HG03159 (cell line): ENCODE results near the gene CSMD2.

Source experiments
- ATAC-seq: cut with Tn5 transposase; IDR thresholded peaks from one replicate; pipeline ENCODE4 v1.9.1; 2021; ENCODE audit warnings: mild to moderate bottlenecking, moderate library complexity; ENCODE audit not compliant: unreplicated experiment

Gene CSMD2

GRCh38 chr1:33725037-33725436 lies 440.0 kb downstream of the CSMD2 start:
- no peak for ATAC-seq

GRCh38 chr1:33724348-33724747 lies 440.7 kb downstream of the CSMD2 start:
- ATAC-seq = no peak

DNA sequence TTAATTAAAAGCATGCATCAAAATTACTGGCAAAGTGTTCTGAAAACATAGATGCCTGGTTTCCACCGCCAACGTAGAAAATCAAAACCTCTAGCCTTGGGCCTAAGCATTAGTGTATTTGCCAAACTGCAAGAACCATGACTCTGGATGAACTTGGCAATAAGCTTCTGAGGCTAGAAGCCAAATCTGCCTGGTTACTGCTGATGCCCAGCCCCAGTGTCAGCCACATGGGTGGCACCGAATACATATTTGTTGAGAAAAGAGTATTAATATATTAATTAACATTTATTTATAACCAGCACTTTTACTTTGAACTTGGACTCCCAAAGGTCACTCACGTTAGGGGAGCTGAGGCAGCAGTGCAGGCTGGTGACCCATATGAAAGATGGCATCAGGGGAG lies 441.8 kb downstream of the CSMD2 start:
- no peak for ATAC-seq

- no peak for ATAC-seq
Measured at GRCh38 chr1:33721301-33721815, 443.7 kb downstream of the CSMD2 start.

DNA sequence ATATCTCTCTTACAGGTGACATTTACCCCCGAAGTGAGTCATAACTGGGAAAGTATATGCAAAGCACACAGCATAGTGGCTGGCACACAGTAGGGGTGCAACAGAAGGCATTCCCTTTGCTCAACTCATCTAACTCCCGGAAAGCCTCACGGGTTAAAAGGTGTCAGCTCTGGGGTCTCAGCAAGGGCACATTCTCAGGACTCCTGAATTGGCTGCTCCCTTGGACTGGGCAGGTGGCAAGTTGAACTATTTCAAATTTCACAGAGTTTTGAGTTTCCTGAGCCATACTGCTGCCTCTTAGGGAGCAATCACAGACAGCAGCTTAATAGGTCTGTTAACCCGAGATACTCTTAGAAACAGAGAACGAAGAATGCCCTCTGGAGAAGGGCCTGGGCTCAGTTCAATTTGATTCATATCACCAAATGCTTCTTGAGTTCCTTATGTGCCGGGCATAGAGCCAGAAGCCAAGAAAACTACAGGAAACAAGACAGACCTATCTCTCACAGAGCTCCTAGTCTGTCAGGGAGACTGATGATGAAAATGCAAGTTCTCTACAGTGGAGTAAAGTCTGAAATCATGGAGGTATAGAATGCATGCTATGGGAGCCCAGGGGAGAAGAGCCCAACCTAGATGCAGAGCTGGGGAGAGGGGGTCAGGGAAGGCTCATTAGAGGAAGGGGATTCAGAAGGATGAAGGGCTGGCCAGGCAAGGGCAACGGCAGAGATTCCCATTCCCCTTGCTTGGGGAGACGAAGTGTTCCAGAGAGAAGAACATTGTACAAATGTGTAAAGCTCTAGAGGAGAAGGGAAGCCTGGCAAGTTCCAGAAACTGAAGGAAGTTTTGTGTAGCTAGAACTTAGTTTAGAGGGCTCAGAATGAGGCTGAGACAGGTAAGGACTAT lies 445.0 kb downstream of the CSMD2 start:
- ATAC-seq = no peak

GRCh38 chr1:33719326-33719725 lies 445.7 kb downstream of the CSMD2 start:
- no peak for ATAC-seq

- ATAC-seq = no peak
Measured at GRCh38 chr1:33718186-33718585, 446.8 kb downstream of the CSMD2 start.

GRCh38 chr1:33716976-33717688 lies 447.9 kb downstream of the CSMD2 start:
- no peak for ATAC-seq

DNA sequence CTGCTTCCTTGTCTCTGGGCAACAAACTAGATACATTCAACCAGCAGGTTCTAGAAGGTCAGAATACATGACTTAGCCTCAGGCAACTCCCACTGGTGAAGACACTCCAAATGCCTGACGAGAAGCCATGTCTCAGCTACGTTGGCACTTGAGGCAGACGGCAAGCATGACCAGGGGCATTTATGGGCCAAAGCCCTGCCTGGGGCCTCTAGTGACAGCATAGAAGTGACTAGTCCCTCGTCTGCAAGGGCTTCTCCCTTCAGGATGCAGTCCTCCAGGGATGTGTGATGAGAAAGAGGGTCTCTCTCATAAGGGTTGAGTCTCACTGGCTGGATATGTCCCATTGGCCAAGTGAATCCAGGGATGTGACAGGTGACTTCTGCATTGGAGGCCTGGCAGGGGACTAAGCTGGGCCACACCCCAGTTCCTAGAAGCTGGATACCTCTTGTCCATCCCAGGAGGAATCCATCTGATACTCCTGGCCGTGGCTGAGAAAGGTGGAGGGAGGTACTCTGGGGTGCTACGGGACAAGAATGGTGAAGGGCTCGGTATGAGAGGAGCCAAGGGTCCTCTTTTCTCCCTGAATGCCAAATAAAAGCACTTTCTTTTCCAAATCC lies 449.7 kb downstream of the CSMD2 start:
- no peak for ATAC-seq

- ATAC-seq = no peak
Measured at GRCh38 chr1:33714421-33714820, 450.6 kb downstream of the CSMD2 start.

DNA sequence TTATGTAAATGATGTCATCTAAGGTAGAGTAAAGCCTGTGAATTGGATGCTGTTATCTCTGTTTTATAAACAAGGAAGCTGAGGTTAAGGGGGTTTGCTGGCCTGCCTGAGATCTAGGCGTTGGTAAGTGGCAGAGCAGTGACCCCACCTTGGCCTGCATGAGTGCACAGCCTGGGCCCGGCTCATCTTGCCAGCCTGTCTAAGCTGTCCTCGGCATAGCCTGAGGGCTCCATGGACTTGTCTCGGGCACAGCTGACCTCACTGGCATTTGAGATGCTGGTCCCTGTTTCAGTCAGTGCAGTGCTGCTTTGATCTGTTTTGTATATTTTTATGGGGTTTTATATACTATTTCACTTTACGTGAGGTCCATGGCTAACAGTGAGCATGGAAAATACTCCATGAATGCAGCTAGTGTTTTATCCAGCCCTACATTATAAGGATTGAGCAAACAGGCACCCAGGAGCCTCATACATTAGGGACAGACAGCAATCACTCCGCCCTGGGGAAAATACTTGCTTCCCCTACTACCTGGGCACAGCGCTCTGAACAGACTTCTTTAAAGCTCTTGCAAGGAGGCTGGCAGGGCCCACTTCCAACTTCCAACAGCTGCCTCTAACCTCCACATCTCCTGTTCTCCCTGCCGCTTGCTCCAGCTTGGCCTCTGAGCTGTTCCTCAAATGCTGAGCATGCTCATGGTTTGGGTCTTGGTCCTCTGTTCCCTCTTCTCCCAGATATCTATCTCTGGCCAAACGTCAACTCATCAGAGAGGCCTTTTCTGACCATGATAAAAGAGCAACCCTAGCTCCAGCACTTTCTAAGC lies 451.8 kb downstream of the CSMD2 start:
- no peak for ATAC-seq

GRCh38 chr1:33712186-33712585 lies 452.8 kb downstream of the CSMD2 start:
- no peak for ATAC-seq

DNA sequence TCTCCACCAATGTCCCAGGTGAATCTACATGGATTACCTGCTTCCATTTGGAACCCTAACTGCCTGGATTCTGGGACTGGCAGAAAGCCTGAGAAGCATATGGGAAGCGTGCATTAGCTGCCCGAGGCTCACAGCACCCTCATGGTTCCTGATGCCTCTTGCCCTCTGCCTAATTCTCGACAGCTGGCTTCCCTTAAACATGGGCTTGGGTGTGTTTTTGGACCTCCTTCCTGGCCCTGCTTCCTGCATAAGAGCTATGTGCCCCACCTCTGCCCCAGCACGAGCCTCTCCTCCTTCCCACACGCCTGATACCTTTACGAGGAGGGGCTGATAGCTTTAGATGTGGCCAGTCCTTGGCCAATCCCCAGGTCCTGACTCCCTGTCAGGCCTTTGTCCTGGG lies 453.5 kb downstream of the CSMD2 start:
- no peak for ATAC-seq

- no peak for ATAC-seq
Measured at GRCh38 chr1:33710967-33711366, 454.1 kb downstream of the CSMD2 start.

DNA sequence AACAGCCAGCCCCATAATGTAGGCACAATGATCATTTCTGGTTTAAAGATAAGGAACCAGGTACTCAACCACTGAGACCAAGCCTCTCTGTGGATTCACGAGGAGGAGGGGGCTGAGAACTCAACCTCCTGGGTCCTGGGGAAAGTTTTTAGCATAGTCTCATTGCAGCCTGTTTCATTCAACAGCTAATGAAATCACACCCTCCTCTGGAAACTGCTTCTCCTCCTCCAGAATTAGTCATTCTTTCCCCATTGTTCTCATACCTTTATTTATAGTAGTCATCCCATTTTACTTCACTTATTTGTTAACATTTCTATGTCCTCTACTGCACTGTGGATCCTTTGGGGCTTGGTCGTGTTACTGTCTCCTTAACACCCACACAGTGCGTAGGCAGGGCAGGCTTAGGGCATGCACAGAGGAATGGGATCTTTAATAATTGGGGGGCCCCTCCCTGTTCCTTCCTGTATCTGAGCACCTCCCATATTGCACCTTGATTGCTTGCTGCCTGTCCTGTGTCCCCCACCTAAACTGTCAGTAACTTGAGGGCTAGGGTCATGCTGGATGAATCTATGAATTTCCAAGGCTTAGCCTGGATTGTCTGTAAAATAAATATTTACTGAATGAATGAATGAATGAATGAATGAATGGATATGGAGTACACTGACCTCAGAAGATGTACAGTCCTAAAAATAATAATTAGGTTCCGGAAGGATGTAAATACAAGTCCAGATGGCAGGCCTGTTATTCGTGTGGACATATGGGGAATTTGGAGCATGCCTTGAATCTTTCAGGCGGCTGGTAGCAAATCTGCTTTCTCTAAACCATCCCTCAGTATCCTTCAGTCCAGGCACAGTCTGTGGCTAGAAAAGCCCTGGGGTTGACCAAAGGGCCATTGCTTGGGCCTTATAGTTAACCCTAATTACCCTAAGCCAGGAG lies 455.0 kb downstream of the CSMD2 start:
- no peak for ATAC-seq

DNA sequence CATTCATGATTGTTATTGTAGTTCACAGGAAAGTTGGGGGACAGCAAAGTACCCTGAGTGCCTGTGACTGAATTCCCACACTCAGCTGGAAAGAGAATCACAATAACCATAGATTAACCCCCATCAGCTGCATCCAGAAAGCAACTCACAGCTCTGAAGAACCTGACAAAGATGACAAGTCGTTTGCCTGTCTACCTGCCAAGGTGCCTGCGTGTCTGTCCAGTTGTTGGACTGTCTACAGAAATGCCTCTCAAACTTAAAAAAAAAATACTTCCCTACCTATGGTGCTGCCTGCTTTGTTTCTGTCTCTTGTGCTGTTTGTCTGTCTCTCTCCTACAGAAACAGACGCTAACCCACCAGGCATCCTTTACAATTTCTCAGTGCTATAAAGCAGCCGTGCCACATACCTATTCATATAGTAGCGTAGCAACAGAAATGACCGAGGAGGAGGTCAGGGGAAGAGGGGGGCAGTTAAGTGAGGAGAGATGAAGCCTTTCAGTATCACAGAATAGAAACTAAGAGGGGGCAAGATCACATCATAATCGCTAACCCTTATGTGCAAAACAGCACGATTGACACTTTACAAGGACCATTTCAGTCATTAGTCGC lies 455.8 kb downstream of the CSMD2 start:
- no peak for ATAC-seq

GRCh38 chr1:33706634-33707255 lies 458.3 kb downstream of the CSMD2 start:
- no peak for ATAC-seq

- ATAC-seq = no peak
Measured at GRCh38 chr1:33703464-33703863, 461.6 kb downstream of the CSMD2 start.
